ENCODE measurements around the gene YOD1.

The YOD1 gene

DNA sequence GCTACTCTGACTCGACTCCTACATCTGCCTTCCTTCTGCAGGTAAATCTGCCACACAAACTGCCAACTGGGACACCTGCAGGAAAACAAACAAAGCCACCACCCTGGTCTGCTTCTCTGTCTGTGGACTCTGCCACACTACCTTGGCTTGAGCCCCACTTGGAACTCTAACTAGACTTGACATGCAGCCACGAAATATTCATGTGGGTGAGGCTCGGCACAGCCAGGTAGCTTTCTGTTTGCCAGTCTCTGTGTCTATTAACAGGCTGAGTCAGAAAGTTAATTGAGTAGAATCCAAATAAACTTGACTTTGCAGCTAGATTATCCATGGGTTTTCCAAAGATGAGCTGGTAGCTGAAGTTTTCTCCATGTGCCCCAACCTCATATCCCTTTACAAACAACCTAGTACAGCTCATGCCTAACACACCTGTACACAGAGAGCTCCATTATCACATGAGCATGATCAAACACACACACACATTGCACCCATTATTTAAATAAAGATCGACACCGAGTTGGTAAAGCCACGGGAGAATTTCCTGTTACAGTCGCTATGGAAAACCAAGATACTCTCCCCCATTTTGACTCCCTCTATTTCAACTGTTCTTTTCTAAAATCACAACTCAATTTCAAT, 19.3 kb downstream of the YOD1 start:
- H3K4me3 ChIP-seq (ENCODE audit: low read depth, low read length), result no peak overlapping the region
- no peak for DNase-seq (ENCODE audit: low read depth)
- TF ChIP-seq, protein P1, sequence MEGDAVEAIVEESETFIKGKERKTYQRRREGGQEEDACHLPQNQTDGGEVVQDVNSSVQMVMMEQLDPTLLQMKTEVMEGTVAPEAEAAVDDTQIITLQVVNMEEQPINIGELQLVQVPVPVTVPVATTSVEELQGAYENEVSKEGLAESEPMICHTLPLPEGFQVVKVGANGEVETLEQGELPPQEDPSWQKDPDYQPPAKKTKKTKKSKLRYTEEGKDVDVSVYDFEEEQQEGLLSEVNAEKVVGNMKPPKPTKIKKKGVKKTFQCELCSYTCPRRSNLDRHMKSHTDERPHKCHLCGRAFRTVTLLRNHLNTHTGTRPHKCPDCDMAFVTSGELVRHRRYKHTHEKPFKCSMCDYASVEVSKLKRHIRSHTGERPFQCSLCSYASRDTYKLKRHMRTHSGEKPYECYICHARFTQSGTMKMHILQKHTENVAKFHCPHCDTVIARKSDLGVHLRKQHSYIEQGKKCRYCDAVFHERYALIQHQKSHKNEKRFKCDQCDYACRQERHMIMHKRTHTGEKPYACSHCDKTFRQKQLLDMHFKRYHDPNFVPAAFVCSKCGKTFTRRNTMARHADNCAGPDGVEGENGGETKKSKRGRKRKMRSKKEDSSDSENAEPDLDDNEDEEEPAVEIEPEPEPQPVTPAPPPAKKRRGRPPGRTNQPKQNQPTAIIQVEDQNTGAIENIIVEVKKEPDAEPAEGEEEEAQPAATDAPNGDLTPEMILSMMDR (conservative IDR thresholded peaks at IDR 0.05; ENCODE audit: low read depth, low read length), result no peak

DNA sequence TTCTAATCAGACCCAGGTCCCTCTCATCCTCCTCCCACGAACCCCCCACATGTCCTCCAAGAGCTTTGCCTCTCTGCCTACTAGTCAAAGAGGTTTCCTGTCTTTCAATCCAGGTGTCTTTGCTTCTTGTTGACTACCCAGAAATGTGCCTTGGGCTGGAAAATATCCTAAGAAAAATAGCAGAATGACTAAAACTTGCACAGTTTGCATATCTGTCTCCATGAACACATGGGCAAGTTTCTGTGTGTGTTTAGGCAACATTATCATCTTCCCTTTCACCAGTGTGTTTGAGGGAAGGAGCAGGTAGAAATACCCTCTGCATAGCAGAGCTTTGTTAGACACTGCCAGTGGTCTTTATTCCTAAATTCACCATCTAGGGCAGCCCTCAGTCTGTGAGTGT, 20.0 kb downstream of the YOD1 start:
- H3K4me3 ChIP-seq (ENCODE audit: low read depth, low read length), result no peak overlapping the region
- TF ChIP-seq, protein P1 (conservative IDR thresholded peaks at IDR 0.05; ENCODE audit: low read depth, low read length), result no peak
- DNase-seq (ENCODE audit: low read depth), result no peak

DNA sequence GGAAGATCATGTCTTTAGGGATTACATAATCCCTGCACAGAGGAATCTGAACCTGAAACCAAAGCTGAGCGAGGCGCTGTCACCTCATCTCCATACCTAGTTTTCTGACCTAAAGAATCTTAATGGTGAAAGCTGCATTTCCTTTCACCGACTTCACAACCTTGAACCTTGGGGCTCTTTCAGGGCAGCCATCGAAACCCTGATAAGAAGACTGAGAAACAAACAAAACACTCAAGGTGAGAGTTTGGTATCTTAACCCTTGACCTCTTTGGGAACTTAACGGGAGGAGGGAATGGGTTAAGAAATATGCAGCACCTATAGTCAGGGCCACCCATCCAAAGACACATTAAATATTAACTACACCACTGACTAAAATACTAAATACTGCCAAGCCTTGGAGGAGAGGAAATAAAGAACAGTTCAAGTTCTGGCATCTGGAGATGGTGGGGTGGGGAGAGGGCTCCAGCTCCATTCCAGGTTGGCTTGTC, 20.4 kb downstream of the YOD1 start:
- no peak for DNase-seq (ENCODE audit: low read depth)
- H3K4me3 ChIP-seq (ENCODE audit: low read depth, low read length), result no peak overlapping the region
- TF ChIP-seq, protein P1 (conservative IDR thresholded peaks at IDR 0.05; ENCODE audit: low read depth, low read length), result no peak

DNA sequence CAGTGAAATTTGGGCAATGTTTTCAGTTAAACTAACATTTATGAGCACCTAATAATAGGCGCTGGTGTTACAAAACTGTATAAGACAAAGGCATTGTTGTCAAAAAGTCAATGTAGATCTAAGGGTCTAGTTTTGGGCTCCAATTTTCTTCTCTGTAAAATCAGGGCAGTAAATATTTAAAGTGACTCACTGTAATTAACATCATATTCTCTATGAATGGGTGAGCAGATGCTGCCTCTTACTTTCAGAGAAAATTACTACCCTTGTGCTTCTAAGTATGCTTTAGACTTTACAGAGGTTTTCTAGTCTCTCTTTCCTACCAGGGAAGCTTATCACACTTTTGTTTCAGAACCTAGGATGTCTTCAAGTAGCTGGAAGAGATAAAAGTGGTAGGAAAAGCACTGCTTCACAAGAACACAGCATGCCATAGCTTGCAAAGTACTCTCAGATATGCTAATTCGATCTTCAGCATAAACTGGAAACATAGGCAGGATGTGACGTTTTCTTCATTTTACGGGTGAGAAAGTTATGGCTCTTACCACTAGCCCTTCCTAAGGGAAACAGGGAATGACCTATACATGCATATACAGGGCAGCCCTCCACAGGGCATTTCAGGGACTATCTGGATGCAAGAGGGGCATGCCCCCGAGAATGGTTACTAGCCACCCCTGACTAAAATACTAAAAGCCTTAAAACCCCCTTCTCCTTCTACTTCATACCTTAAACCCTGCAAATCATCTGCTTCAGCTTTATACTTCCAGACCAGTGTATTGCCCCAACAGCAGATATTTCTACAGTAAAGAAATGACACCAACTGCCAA, 21.1 kb downstream of the YOD1 start:
- TF ChIP-seq, protein P1 (conservative IDR thresholded peaks at IDR 0.05; ENCODE audit: low read depth, low read length), result no peak
- no peak overlapping the region for H3K4me3 ChIP-seq (ENCODE audit: low read depth, low read length)
- no peak for DNase-seq (ENCODE audit: low read depth)

DNA sequence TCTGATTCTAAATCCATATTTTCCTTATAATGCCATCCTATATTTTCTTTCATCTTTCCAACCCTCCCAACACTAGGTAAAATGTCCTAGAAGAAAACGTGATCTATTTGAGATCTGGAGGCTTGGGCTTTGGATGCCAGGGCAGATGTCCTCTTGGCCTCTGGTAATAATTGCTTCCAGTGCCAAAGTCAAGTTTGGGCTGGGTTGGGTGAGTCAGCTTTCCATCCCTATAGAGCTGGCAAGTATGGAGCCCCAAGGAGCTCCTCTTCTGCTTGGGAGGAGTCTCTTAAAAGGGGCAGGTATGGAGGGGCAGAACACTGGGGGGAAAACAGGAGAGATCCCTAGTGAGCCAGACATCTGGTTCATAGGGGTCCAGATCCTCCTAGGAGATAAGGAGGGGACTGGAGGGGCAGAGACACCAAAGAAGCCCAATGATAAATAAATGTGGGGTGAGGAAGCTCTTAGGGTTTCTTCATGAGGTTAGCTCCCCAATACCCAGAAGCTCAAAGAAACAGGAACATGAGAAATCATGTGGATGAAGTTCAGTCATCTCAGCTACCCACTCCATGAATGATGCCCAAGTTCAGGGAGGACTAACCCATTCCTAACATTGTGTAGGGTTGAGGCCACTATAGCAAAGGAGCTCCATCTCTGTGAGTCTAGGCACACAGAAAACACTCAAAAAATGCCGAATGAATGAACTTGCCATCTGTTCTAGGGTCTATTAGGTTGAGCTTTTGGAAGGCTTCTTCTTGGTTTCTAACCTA, 21.9 kb downstream of the YOD1 start:
- TF ChIP-seq, protein P1 (conservative IDR thresholded peaks at IDR 0.05; ENCODE audit: low read depth, low read length), result no peak
- no peak overlapping the region for H3K4me3 ChIP-seq (ENCODE audit: low read depth, low read length)
- DNase-seq (ENCODE audit: low read depth), result no peak

DNA sequence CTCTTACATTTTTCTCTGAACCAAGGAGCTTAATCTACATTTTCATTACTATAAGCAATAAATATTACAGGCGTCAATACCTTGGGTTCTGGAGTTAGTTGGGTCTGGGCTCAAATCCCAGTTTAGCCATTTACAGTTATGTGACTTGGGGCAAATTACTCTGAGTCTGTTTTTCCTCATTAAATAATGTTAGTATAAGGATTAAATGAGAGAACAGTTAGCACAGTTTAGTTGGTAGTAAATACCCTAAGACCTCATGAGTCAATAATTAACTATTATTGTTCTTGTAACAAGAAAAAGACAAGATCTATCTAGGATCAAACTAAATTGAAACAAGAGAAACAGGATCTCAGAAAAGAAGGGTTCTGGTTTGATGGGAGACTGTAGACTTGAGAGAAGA, 23.1 kb downstream of the YOD1 start:
- no peak for DNase-seq (ENCODE audit: low read depth)
- no peak overlapping the region for H3K4me3 ChIP-seq (ENCODE audit: low read depth, low read length)
- TF ChIP-seq, protein P1 (conservative IDR thresholded peaks at IDR 0.05; ENCODE audit: low read depth, low read length), result no peak

Measured in choroid plexus epithelial cell (primary cell).